Activated CD4-positive, alpha-beta T cell treated with anti-CD3 and anti-CD28 coated beads, Interleukin-2, Interleukin-6, amounts not matched to agents 100 ng/mL and 50 ng/mL, durations not matched to agents 16 hours and 8 hours (primary cell): ENCODE results near the gene KANSL1.

Source experiments
- DNase-seq: peaks from one replicate; pipeline ENCODE4 v3.0.0-alpha.2; 2020

The KANSL1 gene

GRCh38 chr17:45996282-45996937 lies 196.8 kb downstream of the KANSL1 start:
- no peak for DNase-seq

- DNase-seq = no peak
Observed at GRCh38 chr17:45995627-45996270, 197.5 kb downstream of the KANSL1 start.

DNA sequence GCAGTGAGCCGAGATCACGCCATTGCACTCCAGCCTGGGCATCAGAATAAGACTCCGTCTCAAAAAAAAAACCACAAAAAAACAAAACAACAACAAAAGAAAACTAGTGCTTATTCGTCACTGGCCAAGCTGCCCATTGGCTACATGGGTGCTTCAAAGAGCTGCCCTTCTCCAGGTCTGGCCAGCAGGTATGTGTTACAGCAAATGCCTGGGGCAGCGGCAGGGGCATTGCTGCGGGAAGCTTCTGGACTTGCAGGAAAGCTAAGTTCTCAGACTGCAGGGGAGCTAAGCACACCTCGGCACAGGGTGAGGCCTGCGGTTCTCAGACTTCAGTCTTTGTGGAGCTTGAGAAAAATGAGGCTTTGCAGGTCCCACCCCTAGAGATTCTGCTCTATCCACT lies 198.2 kb downstream of the KANSL1 start:
- no peak for DNase-seq

DNA sequence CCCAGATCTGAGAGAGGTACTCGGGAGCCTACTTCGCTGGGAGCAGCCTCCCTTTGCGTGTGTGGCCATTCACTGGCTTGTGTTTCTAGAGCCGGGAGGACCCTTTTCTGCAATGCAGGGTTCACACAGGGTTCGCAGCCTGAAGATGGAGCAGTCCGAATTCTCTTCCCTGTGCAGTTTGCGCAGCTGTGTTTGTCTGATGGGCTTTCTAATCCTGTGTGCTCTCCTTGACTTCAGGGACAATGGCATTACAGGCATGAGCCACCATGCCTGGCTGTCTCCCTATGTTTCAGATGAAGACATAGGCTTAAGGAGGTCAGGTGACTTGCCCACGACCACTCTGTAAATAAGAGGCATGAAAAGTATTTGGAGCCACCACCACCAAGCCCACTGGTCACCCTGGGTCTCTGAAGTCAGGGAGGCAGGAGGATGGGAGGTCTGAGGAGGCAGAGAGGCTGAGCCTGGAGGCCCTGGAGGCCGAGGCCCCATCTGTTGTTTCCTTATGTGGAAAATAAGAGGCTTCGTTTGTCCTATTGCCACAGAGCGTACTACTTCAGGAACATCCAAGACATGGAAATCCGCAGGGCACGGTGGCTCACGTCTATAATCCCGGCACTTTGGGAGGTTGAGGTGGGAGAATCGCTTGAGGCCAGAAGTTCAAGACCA lies 199.1 kb downstream of the KANSL1 start:
- no peak for DNase-seq

GRCh38 chr17:45992904-45993303 lies 200.3 kb downstream of the KANSL1 start:
- DNase-seq = no peak

DNA sequence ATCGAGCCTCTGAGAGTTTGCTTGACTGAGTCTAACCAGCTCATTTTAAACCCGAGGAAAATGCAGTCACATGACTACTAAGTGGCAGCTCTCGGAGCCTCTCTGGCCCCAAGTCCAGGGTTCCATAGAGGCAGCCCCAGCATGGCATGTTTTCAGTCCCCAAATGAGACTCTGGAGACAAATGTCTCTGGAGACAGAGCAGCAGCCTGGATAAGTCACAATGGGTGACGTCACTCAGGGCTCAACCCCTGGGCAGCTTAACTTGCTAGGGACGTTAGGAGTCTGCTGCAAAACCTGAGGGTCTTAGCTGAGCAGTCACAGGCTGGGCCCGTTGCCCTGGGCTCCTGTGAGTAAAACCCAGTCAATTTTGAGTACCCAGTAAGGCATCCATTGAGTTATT lies 201.1 kb downstream of the KANSL1 start:
- DNase-seq = no peak

- DNase-seq = no peak
Observed at GRCh38 chr17:45991341-45991740, 201.9 kb downstream of the KANSL1 start.

DNA sequence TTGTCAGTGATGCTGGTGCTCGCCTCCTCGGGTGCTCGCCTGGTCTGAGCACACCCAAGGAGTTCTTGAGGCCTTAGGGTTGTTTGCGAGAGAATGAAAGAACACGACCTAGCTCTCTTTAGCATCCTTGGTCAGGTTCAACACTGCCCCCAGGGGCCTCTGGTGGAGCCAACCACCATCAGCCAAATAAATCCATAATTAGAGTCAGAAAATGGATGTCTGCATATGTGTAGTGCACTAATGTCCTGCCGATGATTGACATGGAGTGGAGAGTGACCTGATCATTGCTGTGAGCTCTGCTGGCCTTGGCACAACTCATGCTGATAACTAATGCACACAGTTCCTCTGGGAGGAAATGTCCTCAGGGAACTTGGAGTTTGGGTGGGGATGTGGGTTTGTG lies 202.3 kb downstream of the KANSL1 start:
- no peak for DNase-seq

DNA sequence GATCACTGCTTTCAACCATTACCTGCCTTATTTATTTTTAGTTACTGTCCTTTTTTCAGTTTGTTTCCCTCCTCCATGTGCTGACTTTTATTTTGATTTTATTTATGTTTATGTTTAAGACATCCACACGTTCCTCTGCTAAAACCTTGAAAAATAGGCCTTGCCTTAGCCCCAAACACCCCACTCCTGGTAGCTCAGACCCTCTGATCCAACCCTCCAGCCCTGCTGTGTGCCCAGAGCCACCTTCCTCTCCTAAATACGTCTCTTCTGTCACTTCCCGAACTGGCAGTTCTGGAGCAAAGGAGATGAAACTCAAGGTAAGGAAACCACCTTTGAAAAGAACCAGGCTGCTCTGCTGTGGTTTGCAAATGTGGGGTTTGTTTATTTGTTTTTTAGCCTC lies 203.5 kb downstream of the KANSL1 start:
- DNase-seq = no peak

DNA sequence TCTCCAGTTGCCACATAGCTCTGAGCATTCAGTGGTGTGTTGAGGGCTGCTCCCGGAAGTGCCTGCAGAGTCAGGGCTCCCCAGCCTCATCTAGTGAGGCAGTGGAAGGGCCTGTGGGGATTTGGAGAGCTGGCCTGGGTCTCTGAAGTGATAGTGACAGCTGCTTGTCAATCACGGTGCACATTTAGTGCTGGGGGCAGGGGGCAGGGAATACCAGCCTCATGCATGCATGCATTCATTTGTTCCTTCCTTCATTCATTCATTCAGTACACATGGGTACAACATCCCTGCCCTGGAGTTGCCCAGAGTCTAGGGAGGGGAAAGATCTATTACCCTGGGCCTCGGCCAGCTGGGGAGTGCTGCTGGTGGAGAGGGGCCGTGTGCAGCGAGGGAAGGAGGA lies 205.5 kb downstream of the KANSL1 start:
- DNase-seq = no peak

DNA sequence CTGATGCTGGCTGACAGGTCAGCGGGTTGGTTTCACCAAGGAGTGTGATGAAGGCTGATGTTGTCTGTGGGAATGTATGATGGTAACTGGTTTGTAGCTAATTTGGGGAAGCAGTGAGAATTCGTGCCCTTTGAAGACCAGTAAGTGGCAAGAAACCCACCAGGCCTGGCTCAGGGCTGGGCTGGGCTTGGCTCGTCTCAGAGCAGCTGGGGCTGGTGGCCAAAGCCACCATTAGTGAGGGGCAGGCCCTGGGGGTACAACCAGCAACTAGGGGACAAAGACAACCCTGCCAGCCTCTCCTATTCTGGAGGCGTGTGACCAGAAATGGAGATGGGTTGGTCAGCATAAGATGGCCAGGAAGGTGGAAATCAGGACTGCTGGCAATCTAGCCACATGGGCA lies 207.2 kb downstream of the KANSL1 start:
- no peak for DNase-seq

GRCh38 chr17:45985447-45985846 lies 207.8 kb downstream of the KANSL1 start:
- DNase-seq = no peak

DNA sequence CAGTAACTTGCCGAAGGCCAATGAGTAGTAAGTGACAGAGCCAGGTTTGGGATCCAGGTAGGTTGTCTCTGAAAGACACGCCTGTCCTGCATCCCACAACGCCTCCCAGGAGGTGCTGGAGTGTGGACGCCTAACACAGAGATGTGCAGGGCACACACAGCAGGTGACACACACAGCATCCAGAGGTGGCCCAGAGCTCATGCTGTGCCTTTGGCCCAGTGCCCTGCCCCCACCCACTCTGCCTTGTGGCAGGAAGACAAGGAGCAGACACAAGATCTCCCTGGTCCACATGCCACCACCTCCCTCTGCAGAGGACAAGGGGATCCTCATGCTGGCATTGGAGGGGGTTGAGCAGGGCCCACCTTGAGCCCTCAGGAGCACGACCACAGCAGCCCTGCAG lies 208.9 kb downstream of the KANSL1 start:
- DNase-seq = no peak

- no peak for DNase-seq
Observed at GRCh38 chr17:45983614-45984310, 209.5 kb downstream of the KANSL1 start.

DNA sequence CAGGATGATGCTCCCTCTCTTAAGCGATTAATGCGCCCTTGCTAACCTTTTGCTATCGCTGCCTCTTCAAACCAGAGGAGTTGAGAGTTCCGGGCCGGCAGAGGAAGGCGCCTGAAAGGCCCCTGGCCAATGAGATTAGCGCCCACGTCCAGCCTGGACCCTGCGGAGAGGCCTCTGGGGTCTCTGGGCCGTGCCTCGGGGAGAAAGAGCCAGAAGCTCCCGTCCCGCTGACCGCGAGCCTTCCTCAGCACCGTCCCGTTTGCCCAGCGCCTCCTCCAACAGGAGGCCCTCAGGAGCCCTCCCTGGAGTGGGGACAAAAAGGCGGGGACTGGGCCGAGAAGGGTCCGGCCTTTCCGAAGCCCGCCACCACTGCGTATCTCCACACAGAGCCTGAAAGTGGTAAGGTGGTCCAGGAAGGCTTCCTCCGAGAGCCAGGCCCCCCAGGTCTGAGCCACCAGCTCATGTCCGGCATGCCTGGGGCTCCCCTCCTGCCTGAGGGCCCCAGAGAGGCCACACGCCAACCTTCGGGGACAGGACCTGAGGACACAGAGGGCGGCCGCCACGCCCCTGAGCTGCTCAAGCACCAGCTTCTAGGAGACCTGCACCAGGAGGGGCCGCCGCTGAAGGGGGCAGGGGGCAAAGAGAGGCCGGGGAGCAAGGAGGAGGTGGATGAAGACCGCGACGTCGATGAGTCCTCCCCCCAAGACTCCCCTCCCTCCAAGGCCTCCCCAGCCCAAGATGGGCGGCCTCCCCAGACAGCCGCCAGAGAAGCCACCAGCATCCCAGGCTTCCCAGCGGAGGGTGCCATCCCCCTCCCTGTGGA lies 210.2 kb downstream of the KANSL1 start:
- DNase-seq = no peak

- DNase-seq = no peak
Observed at GRCh38 chr17:45981306-45981705, 211.9 kb downstream of the KANSL1 start.

DNA sequence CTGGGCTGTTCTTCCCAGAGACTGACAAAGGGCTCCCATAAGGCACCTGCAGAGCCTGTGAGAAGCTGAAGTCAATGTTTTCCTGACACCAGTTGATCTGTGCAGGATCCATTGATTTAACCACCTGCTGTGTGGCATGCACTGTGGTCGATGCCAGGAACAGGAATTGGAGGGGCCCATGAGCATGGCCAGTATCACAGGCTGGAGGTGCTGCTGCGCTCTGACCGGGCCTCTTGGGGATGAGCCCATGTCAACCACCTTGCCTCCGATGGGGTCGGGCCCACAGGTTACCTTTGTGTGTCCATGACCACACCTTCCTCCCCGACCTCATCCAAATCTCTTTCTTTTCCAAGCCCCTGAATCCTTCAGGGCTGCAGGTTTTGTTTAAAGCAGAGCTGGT lies 212.4 kb downstream of the KANSL1 start:
- DNase-seq = no peak
